Smooth muscle cell (in vitro differentiated cells): ENCODE data around the gene PIK3C3. TPM values are rescaled to one million over a fixed set of nuclear protein-coding genes. Genes with fewer than 3 reads are reported as not detected.

Source experiments
- DNase-seq: peaks from one replicate; lab custom pipeline; 2025; ENCODE audit not compliant: unreplicated experiment; lab: John Stamatoyannopoulos, UW
- H2AFZ ChIP-seq: fragments of 200-600 bp; sonication (generic); 2 replicates; pipeline ENCODE4 v1.6.0; 2016; ENCODE audit warnings: antibody characterized with exemption, low read depth, mild to moderate bottlenecking
- H3F3A ChIP-seq: fragments of 200-600 bp; sonication (generic); 2 replicates; pipeline ENCODE4 v1.6.0; 2017; ENCODE audit warnings: antibody characterized with exemption, low read depth
- H3K27ac ChIP-seq: fragments of 200-600 bp; sonication (generic); 2 replicates; pipeline ENCODE4 v1.5.1; 2016; ENCODE audit warnings: low read depth, mild to moderate bottlenecking
- H3K27me3 ChIP-seq: fragments of 200-600 bp; sonication (generic); 2 replicates; pipeline ENCODE4 v1.6.1; 2016; ENCODE audit warnings: low read depth, mild to moderate bottlenecking
- H3K36me3 ChIP-seq: fragments of 200-600 bp; sonication (generic); 2 replicates; pipeline ENCODE4 v1.5.1; 2016; ENCODE audit warnings: low read depth
- H3K4me1 ChIP-seq: fragments of 200-600 bp; sonication (generic); 2 replicates; pipeline ENCODE4 v1.5.1; 2016; ENCODE audit warnings: low read depth
- H3K4me2 ChIP-seq: fragments of 200-600 bp; sonication (generic); 2 replicates; pipeline ENCODE4 v1.6.0; 2016; ENCODE audit warnings: mild to moderate bottlenecking
- H3K4me3 ChIP-seq: fragments of 200-600 bp; sonication (generic); 2 replicates; pipeline ENCODE4 v1.5.1; 2016; ENCODE audit warnings: mild to moderate bottlenecking
- H3K79me2 ChIP-seq: fragments of 200-600 bp; sonication (generic); 2 replicates; pipeline ENCODE4 v1.6.0; 2016; ENCODE audit warnings: low read depth, mild to moderate bottlenecking
- H3K9ac ChIP-seq: fragments of 200-600 bp; sonication (generic); 2 replicates; pipeline ENCODE4 v1.6.0; 2016; ENCODE audit warnings: low read depth
- H3K9me3 ChIP-seq: fragments of 200-600 bp; sonication (generic); replicated peaks from 2 replicates; pipeline ENCODE4 v1.5.1; 2016; ENCODE audit warnings: low read depth
- H4K20me1 ChIP-seq: fragments of 200-600 bp; sonication (generic); 2 replicates; pipeline ENCODE4 v1.6.0; 2016; ENCODE audit warnings: low read depth
- WGBS: methylation state at CpG from one replicate; pipeline ENCODE4 v1.1.7; 2016; ENCODE audit warnings: low lambda C conversion rate; 5-methylcytosine and 5-hydroxymethylcytosine counted together
- polyA plus RNA-seq: library from polyadenylated mRNA; unstranded; fragments of >200 nt; fragmentation: Nextera tagmentation; extraction: Ambion mirVana; gene quantifications from 2 replicates; pipeline ENCODE4 v1.2.1, GENCODE V29; 2016
- total RNA-seq: library from RNA; depleted of rRNA; stranded (reverse); fragments of >200 nt; gene quantifications from 2 replicates; pipeline ENCODE4 v1.2.3, GENCODE V29; 2014
- TF ChIP-seq, protein P1 (sequence below): fragments of 200-600 bp; sonication (generic); IDR thresholded peaks from 2 replicates; pipeline ENCODE4 v1.5.1; 2017; ENCODE audit warnings: borderline replicate concordance, mild to moderate bottlenecking, antibody characterized with exemption; ENCODE audit not compliant: insufficient read depth, poor library complexity, severe bottlenecking

Gene PIK3C3
- total and polyA plus RNA-seq, 2 experiments from 2014 or later: 19.2 to 58.6 TPM

DNA sequence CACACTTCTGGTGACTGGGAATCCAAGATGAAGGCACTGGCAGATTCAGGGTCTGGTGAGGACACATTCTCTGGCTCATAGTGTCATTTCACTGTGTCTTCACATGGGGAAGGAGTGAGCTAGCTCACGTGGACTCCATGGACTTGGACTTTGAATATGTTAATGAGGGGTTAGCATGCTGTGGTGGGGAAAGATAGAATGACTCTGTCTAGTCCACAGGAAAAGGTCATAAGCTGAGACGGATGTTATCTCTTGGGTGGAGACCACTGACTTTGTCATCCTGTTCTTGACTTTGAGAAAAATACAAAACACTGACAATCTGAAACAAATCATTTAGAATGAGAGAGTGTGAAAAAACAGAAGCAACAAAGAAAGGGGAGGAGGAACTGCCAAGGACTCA lies 145.9 kb downstream of the PIK3C3 start:
- TF ChIP-seq, protein P1, sequence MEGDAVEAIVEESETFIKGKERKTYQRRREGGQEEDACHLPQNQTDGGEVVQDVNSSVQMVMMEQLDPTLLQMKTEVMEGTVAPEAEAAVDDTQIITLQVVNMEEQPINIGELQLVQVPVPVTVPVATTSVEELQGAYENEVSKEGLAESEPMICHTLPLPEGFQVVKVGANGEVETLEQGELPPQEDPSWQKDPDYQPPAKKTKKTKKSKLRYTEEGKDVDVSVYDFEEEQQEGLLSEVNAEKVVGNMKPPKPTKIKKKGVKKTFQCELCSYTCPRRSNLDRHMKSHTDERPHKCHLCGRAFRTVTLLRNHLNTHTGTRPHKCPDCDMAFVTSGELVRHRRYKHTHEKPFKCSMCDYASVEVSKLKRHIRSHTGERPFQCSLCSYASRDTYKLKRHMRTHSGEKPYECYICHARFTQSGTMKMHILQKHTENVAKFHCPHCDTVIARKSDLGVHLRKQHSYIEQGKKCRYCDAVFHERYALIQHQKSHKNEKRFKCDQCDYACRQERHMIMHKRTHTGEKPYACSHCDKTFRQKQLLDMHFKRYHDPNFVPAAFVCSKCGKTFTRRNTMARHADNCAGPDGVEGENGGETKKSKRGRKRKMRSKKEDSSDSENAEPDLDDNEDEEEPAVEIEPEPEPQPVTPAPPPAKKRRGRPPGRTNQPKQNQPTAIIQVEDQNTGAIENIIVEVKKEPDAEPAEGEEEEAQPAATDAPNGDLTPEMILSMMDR: no peak
- H3K79me2 ChIP-seq: no peaks in the 10 kb centered on the region
- no peak overlapping the region for H3K4me2 ChIP-seq
- H2AFZ ChIP-seq: no peak overlapping the region
- DNase-seq: no peak
- H3K4me3 ChIP-seq: no peak overlapping the region
- 71% methylated on average over 2 of the region's 2 CpGs for WGBS
- H3K9me3 ChIP-seq: no peaks in the 10 kb centered on the region
- no peaks in the 10 kb centered on the region for H3K4me1 ChIP-seq
- no peak overlapping the region for H3K27ac ChIP-seq
- no peaks in the 10 kb centered on the region for H3F3A ChIP-seq
- H3K9ac ChIP-seq: no peak overlapping the region
- H3K27me3 ChIP-seq: no peaks in the 10 kb centered on the region
- H3K36me3 ChIP-seq: no peaks in the 10 kb centered on the region
- H4K20me1 ChIP-seq: no peaks in the 10 kb centered on the region

DNA sequence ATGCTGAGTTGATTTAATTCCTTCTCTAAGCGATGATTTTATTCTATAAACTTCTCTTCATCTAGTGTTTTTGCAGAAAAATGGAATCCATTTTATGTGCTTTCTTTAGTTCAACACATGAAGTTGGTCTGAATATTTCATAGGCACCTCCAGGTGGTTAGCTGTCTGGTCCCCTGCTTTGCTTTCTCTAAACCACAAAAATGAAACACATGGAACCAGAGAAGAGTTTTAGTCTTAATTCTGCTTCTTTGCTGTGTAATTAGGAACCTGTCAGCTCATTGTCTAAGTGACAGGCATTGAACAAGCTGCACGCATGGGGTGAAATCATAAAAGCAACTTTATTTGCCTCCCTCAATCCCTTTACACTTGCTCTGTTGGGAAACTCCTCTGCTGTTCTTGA lies 150.4 kb downstream of the PIK3C3 start:
- Histone ChIP-seq H3K9me3 (no peaks in the 10 kb centered on the region), H2AFZ (no peak overlapping the region), H4K20me1 (no peaks in the 10 kb centered on the region), H3K27ac (no peak overlapping the region), H3K36me3 (no peaks in the 10 kb centered on the region), H3K4me3 (no peak overlapping the region), H3K79me2 (no peaks in the 10 kb centered on the region), H3K4me2 (no peak overlapping the region), H3F3A (no peaks in the 10 kb centered on the region), H3K4me1 (peaks cover 8% of the 10 kb centered on the region), H3K9ac (no peak overlapping the region), H3K27me3 (no peaks in the 10 kb centered on the region)
- DNase-seq: no peak
- WGBS: 85% methylated on average over 2 of the region's 2 CpGs
- TF ChIP-seq, protein P1: no peak

DNA sequence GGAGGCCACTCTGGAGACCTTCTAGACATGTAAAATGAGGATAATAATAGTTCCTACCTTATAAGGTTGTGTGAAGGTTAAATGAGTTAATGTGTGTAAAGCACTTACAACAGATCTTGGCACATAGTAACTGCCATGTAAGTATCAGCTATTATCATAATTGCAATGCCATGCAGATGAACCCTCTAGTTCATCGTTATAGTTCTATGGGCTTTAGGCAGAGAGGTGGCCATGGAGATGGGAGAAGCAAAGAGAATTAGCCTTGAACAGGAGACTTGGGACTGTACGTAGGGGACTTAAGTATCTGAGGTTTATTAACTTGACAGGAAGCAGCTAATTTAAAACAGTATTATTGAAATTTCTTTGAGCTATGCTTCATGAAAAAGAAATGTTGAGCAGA lies 151.8 kb downstream of the PIK3C3 start:
- H3K36me3 ChIP-seq: no peaks in the 10 kb centered on the region
- H3K4me3 ChIP-seq: no peak overlapping the region
- no peaks in the 10 kb centered on the region for H3F3A ChIP-seq
- no peak overlapping the region for H2AFZ ChIP-seq
- H4K20me1 ChIP-seq: no peaks in the 10 kb centered on the region
- peaks cover 8% of the 10 kb centered on the region for H3K4me1 ChIP-seq
- H3K79me2 ChIP-seq: no peaks in the 10 kb centered on the region
- no peaks in the 10 kb centered on the region for H3K9me3 ChIP-seq
- no peak overlapping the region for H3K9ac ChIP-seq
- DNase-seq: no peak
- no peak overlapping the region for H3K27ac ChIP-seq
- H3K4me2 ChIP-seq: no peak overlapping the region
- TF ChIP-seq, protein P1: no peak
- WGBS: 59% methylated on average over 2 of the region's 2 CpGs
- H3K27me3 ChIP-seq: no peaks in the 10 kb centered on the region

DNA sequence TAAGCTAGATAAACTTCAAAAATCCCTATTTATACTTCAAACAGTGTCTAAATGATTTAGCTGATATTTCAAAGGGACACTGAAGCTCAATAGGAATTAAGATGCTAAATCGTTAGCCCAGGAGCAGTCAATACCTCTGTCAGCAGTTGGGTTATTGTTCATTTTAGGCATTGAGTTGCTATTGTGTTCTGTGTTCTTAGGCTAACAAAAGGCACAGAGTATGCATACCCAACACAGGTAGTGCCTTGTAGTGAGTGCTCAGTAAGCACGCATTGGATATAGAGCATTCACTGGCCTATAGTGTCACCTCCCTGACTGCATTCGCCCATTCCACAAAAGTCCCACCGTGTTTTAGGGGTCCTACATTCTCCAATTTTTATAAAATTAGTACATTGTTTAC lies 152.3 kb downstream of the PIK3C3 start:
- Histone ChIP-seq H2AFZ (no peak overlapping the region), H3K4me3 (no peak overlapping the region), H3K79me2 (no peaks in the 10 kb centered on the region), H3K9ac (no peak overlapping the region), H3K27ac (no peak overlapping the region), H3K4me2 (no peak overlapping the region), H3K36me3 (no peaks in the 10 kb centered on the region), H3K4me1 (peaks cover 8% of the 10 kb centered on the region), H3F3A (no peaks in the 10 kb centered on the region), H3K27me3 (no peaks in the 10 kb centered on the region), H3K9me3 (no peaks in the 10 kb centered on the region), H4K20me1 (no peaks in the 10 kb centered on the region)
- TF ChIP-seq, protein P1: no peak
- no peak for DNase-seq
- 87% methylated on average over 4 of the region's 4 CpGs for WGBS
